Measurements from ENCODE around the gene CCDC92B.

CCDC92B gene

GRCh38 chr17:2706911-2707510, 42.4 kb downstream of the CCDC92B start:
- no peak for DNase-seq (ENCODE audit: insufficient read length, low spot score)
- FAIRE-seq: no peak
- TF ChIP-seq POLR2AphosphoS5 (IDR thresholded peaks at IDR 0.05; ENCODE audit: low read depth, low read length) (no peak), TAF1 (IDR thresholded peaks at IDR 0.05; ENCODE audit: low read depth, low read length) (no peak), POLR2A (IDR thresholded peaks at IDR 0.05; ENCODE audit: low read depth, low read length) (no peak), PAX5 (IDR thresholded peaks at IDR 0.05; ENCODE audit: insufficient read depth, low read length, severe bottlenecking) (no peak), SPI1 (IDR thresholded peaks at IDR 0.05; ENCODE audit: low read depth, low read length) (no peak), POU2F2 (IDR thresholded peaks at IDR 0.05; ENCODE audit: low read depth, low read length) (no peak)

GRCh38 chr17:2705888-2706795, 43.3 kb downstream of the CCDC92B start:
- DNase-seq (ENCODE audit: insufficient read length, low spot score): no peak
- no peak for FAIRE-seq
- TF ChIP-seq POLR2AphosphoS5 (IDR thresholded peaks at IDR 0.05; ENCODE audit: low read depth, low read length) (no peak), SPI1 (IDR thresholded peaks at IDR 0.05; ENCODE audit: low read depth, low read length) (no peak), PAX5 (IDR thresholded peaks at IDR 0.05; ENCODE audit: insufficient read depth, low read length, severe bottlenecking) (no peak), TAF1 (IDR thresholded peaks at IDR 0.05; ENCODE audit: low read depth, low read length) (no peak), POLR2A (IDR thresholded peaks at IDR 0.05; ENCODE audit: low read depth, low read length) (no peak), POU2F2 (IDR thresholded peaks at IDR 0.05; ENCODE audit: low read depth, low read length) (no peak)

GRCh38 chr17:2705263-2705662, 44.2 kb downstream of the CCDC92B start:
- FAIRE-seq: no peak
- DNase-seq (ENCODE audit: insufficient read length, low spot score): no peak
- TF ChIP-seq POU2F2 (IDR thresholded peaks at IDR 0.05; ENCODE audit: low read depth, low read length) (no peak), POLR2A (IDR thresholded peaks at IDR 0.05; ENCODE audit: low read depth, low read length) (no peak), PAX5 (IDR thresholded peaks at IDR 0.05; ENCODE audit: insufficient read depth, low read length, severe bottlenecking) (no peak), SPI1 (IDR thresholded peaks at IDR 0.05; ENCODE audit: low read depth, low read length) (no peak), POLR2AphosphoS5 (IDR thresholded peaks at IDR 0.05; ENCODE audit: low read depth, low read length) (no peak), TAF1 (IDR thresholded peaks at IDR 0.05; ENCODE audit: low read depth, low read length) (no peak)

GRCh38 chr17:2704890-2705248, 44.6 kb downstream of the CCDC92B start:
- FAIRE-seq (no peak), DNase-seq (ENCODE audit: insufficient read length, low spot score) (no peak)
- TF ChIP-seq SPI1 (IDR thresholded peaks at IDR 0.05; ENCODE audit: low read depth, low read length) (no peak), POU2F2 (IDR thresholded peaks at IDR 0.05; ENCODE audit: low read depth, low read length) (no peak), TAF1 (IDR thresholded peaks at IDR 0.05; ENCODE audit: low read depth, low read length) (no peak), PAX5 (IDR thresholded peaks at IDR 0.05; ENCODE audit: insufficient read depth, low read length, severe bottlenecking) (no peak), POLR2A (IDR thresholded peaks at IDR 0.05; ENCODE audit: low read depth, low read length) (no peak), POLR2AphosphoS5 (IDR thresholded peaks at IDR 0.05; ENCODE audit: low read depth, low read length) (no peak)

- DNase-seq (ENCODE audit: insufficient read length, low spot score): peak; percentile 20
- FAIRE-seq: no peak
- TF ChIP-seq POLR2A (IDR thresholded peaks at IDR 0.05; ENCODE audit: low read depth, low read length): peak; percentile 53; the same call in 1 of the 2 replicates
- TF ChIP-seq SPI1 (IDR thresholded peaks at IDR 0.05; ENCODE audit: low read depth, low read length): no peak
These were observed 45.2 kb downstream of the CCDC92B start for GRCh38 chr17:2704031-2704889.

- DNase-seq (ENCODE audit: insufficient read length, low spot score): no peak
- TF ChIP-seq PAX5 (IDR thresholded peaks at IDR 0.05; ENCODE audit: insufficient read depth, low read length, severe bottlenecking) (no peak), POLR2AphosphoS5 (IDR thresholded peaks at IDR 0.05; ENCODE audit: low read depth, low read length) (no peak), SPI1 (IDR thresholded peaks at IDR 0.05; ENCODE audit: low read depth, low read length) (no peak), POLR2A (IDR thresholded peaks at IDR 0.05; ENCODE audit: low read depth, low read length) (no peak), POU2F2 (IDR thresholded peaks at IDR 0.05; ENCODE audit: low read depth, low read length) (no peak), TAF1 (IDR thresholded peaks at IDR 0.05; ENCODE audit: low read depth, low read length) (no peak)
- no peak for FAIRE-seq
These were observed 45.8 kb downstream of the CCDC92B start for GRCh38 chr17:2703606-2704005.

GRCh38 chr17:2703181-2703580, 46.3 kb downstream of the CCDC92B start:
- DNase-seq (ENCODE audit: insufficient read length, low spot score): no peak
- FAIRE-seq: no peak
- TF ChIP-seq POLR2AphosphoS5 (IDR thresholded peaks at IDR 0.05; ENCODE audit: low read depth, low read length) (no peak), POLR2A (IDR thresholded peaks at IDR 0.05; ENCODE audit: low read depth, low read length) (no peak), SPI1 (IDR thresholded peaks at IDR 0.05; ENCODE audit: low read depth, low read length) (no peak)

- DNase-seq (ENCODE audit: insufficient read length, low spot score): no peak
- TF ChIP-seq POU2F2 (IDR thresholded peaks at IDR 0.05; ENCODE audit: low read depth, low read length) (no peak), POLR2AphosphoS5 (IDR thresholded peaks at IDR 0.05; ENCODE audit: low read depth, low read length) (no peak)
- FAIRE-seq: no peak
These were observed 47.3 kb downstream of the CCDC92B start for GRCh38 chr17:2701996-2702741.
